ENCODE results near the gene ATP2B2. TPM values are rescaled to one million over a fixed set of nuclear protein-coding genes. Genes with fewer than 3 reads are reported as not detected.

ATP2B2 gene
- total RNA-seq, 4 donors from 2014 or later = 0.31 to 2.9 (median 1.8) TPM

DNA sequence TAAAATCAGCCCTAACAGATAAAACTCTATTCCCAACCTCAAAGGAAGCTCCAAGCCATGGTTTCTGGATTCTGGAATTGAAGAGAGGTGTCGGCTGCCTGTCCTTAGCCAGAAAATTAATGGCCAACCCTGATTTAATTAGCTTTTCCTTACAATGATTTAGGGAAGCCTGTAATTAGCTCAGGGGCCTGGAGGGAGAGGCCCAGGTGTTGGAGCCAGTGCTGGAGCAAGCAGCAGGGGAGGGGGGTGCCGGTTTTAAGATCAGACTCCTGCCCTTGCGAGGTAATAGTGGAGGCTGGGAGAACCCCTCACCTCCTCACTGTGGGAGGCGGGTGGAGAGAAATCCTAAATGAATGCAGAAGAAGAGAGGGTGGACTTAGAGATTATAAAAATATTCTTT is 14.7 kb upstream of the ATP2B2 start:
- H3K27me3 ChIP-seq = no peaks in the 10 kb centered on the region
- ATAC-seq = no peak

GRCh38 chr3:10519236-10519635 is 13.8 kb upstream of the ATP2B2 start:
- peak; percentile 19 to 44 for DNase-seq
- Histone ChIP-seq H3K4me3 (no peak overlapping the region), H3K9me3 (no peaks in the 10 kb centered on the region), H3K4me1 (peaks cover 27 to 29% of the 10 kb centered on the region in 2 donors), H3K27ac (peak overlapping the region; percentile 74 to 82 (median 78)), H3K27me3 (no peaks in the 10 kb centered on the region), H3K36me3 (no peaks in the 10 kb centered on the region)
- peak; percentile 68 to 75 for ATAC-seq
- intact Hi-C loops (cut with DNase I; ENCODE audit: low total_unique reads) = loop anchor here (2.0 to 10.0 kb wide), 3 partner anchors 32 to 176 kb away; no protein-coding TSS in a partner anchor
- TF ChIP-seq CTCF (IDR thresholded peaks at IDR 0.05 in 4 of 5, conservative IDR thresholded peaks at IDR 0.05 in 1 of 5) = no peak
- no peak for TF ChIP-seq POLR2A (IDR thresholded peaks at IDR 0.05)
- in situ Hi-C loops (cut with MboI; ENCODE audit: low sequenced_read_pairs in 4 of 4) = no loop called here

More for the DNA sequence above, 14.7 kb upstream of the ATP2B2 start:
- Histone ChIP-seq H3K4me3 (no peak overlapping the region), H3K9me3 (no peaks in the 10 kb centered on the region), H3K36me3 (no peaks in the 10 kb centered on the region), H3K27ac (no peak overlapping the region), H3K4me1 (peaks cover 27 to 29% of the 10 kb centered on the region in 2 donors)
- intact Hi-C loops (cut with DNase I; ENCODE audit: low total_unique reads) = no loop called here
- in situ Hi-C loops (cut with MboI; ENCODE audit: low sequenced_read_pairs in 4 of 4) = no loop called here
- TF ChIP-seq CTCF (IDR thresholded peaks at IDR 0.05 in 4 of 5, conservative IDR thresholded peaks at IDR 0.05 in 1 of 5) = no peak
- no peak for TF ChIP-seq POLR2A (IDR thresholded peaks at IDR 0.05)
- no peak for DNase-seq

DNA sequence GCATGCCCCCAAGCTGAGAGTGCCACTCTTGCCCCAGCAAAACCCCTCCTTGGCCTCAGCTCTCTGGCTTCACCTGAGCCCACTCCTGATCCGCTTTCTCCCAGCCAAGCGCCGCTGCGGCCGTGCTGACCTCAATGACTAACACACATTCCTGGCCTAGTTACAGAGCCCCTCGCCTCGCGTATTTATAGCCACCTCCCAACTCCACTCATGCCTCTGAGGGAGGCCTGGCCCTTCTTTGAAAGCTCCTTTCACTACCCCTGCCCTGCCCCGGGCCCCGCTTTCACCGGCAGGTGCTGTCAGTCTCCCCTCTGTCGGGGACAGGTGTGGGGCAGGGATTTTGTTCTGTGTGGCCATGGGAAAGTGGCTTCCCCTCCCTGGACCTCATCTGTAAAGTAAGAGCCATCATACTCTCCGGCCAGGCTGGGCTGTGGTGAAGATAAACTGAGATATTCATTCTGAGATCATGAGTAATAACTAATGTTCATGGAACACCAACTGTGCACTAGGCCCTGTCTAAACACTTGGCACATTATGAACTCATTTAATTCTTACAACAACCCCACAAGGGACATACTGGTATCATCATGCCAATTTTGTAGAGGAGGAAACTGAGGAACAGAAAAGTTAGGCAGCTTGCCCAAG is 13.2 kb upstream of the ATP2B2 start:
- Histone ChIP-seq H3K27me3 (no peaks in the 10 kb centered on the region), H3K9me3 (no peaks in the 10 kb centered on the region), H3K27ac (peak overlapping the region; percentile 74 to 82 (median 78)), H3K4me3 (no peak overlapping the region), H3K4me1 (peaks cover 27 to 29% of the 10 kb centered on the region in 2 donors), H3K36me3 (no peaks in the 10 kb centered on the region)
- in situ Hi-C loops (cut with MboI; ENCODE audit: low sequenced_read_pairs in 4 of 4) (no loop called here), intact Hi-C loops (cut with DNase I; ENCODE audit: low total_unique reads) (loop anchor here (2.0 to 10.0 kb wide), 3 partner anchors 32 to 176 kb away; no protein-coding TSS in a partner anchor)
- ATAC-seq = peak; percentile 84 to 87
- peak; percentile 59 to 81 for DNase-seq
- TF ChIP-seq CTCF (IDR thresholded peaks at IDR 0.05 in 4 of 5, conservative IDR thresholded peaks at IDR 0.05 in 1 of 5) (no peak), POLR2A (IDR thresholded peaks at IDR 0.05) (no peak)

DNA sequence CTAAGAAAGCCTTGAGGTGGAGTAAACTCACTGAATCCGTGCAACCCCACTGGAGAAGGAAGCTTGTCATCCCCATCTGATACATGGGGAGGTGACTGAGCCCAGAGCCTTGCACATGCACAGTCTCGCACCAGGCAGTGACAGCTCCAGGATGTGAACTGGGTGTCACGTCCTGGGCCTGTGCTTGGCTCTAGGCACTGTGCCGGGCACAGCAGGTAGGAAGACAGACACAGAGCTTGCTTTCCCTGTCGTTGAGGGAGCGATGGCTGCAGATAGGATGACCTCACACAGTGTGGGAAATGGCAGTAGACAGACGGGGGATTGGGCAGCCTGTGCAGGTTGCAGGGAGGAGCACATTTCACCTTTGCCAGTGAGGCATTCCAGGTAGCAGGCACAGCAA is 12.2 kb upstream of the ATP2B2 start:
- no peak for ATAC-seq
- H3K27me3 ChIP-seq = no peaks in the 10 kb centered on the region
- H3K27ac ChIP-seq = peak overlapping the region in 3 of 4 donors; percentile 76 to 82 (median 81)
- in situ Hi-C loops (cut with MboI; ENCODE audit: low sequenced_read_pairs in 4 of 4) = no loop called here
- no peaks in the 10 kb centered on the region for H3K36me3 ChIP-seq
- DNase-seq = no peak
- TF ChIP-seq CTCF (IDR thresholded peaks at IDR 0.05 in 4 of 5, conservative IDR thresholded peaks at IDR 0.05 in 1 of 5) = no peak
- no peak for TF ChIP-seq POLR2A (IDR thresholded peaks at IDR 0.05)
- H3K4me3 ChIP-seq = no peak overlapping the region
- no peaks in the 10 kb centered on the region for H3K9me3 ChIP-seq
- intact Hi-C loops (cut with DNase I; ENCODE audit: low total_unique reads) = loop anchor here (2.0 to 10.0 kb wide), 3 partner anchors 33 to 177 kb away; no protein-coding TSS in a partner anchor
- H3K4me1 ChIP-seq = peaks cover 27 to 29% of the 10 kb centered on the region in 2 donors
